HepG2 (cell line): ENCODE measurements around the gene ECM1. TPM values are rescaled to one million over a fixed set of nuclear protein-coding genes. Genes with fewer than 3 reads are reported as not detected.

Experiments
- AHR ChIP-seq: IDR thresholded peaks from 2 replicates; pipeline ENCODE4 v1.6.1; 2018; ENCODE audit warnings: missing genetic modification reagents, missing compliant biosample characterization
- BATF2 ChIP-seq: sonication (generic); formaldehyde crosslinking; IDR thresholded peaks from 2 replicates; pipeline ENCODE4 v1.8.0; 2022; ENCODE audit warnings: mild to moderate bottlenecking, missing genetic modification reagents, moderate library complexity
- CBX5 ChIP-seq: sonication (generic); formaldehyde crosslinking; IDR thresholded peaks from 2 replicates; pipeline ENCODE4 v1.4.0; 2020; ENCODE audit warnings: missing genetic modification reagents, borderline replicate concordance
- CENPT ChIP-seq: sonication (generic); formaldehyde crosslinking; IDR thresholded peaks from 2 replicates; pipeline ENCODE4 v1.8.0; 2022; ENCODE audit warnings: low read depth, mild to moderate bottlenecking, moderate library complexity, missing genetic modification reagents
- GATAD2A ChIP-seq: IDR thresholded peaks from 2 replicates; pipeline ENCODE4 v1.6.1; 2016
- HDAC1 ChIP-seq: sonication (generic); formaldehyde crosslinking; IDR thresholded peaks from 2 replicates; pipeline ENCODE4 v1.5.1; 2020; ENCODE audit warnings: mild to moderate bottlenecking, missing genetic modification reagents
- MED1 ChIP-seq: sonication (generic); formaldehyde crosslinking; IDR thresholded peaks from 2 replicates; pipeline ENCODE4 v1.4.0; 2020; ENCODE audit warnings: missing genetic modification reagents
- MXD4 ChIP-seq: IDR thresholded peaks from 2 replicates; pipeline ENCODE4 v1.6.1; 2016; ENCODE audit warnings: mild to moderate bottlenecking, missing biosample characterization, missing genetic modification reagents
- MYC ChIP-seq: sonication (generic); formaldehyde crosslinking; IDR thresholded peaks from 2 replicates; pipeline ENCODE4 v1.9.0; 2021; ENCODE audit warnings: missing genetic modification reagents, borderline replicate concordance
- PHF21A ChIP-seq: sonication (generic); formaldehyde crosslinking; IDR thresholded peaks from 2 replicates; pipeline ENCODE4 v1.5.0; 2020; ENCODE audit warnings: mild to moderate bottlenecking, missing genetic modification reagents
- PRDM10 ChIP-seq: sonication (generic); formaldehyde crosslinking; IDR thresholded peaks from 2 replicates; pipeline ENCODE4 v1.4.0; 2020; ENCODE audit warnings: low read depth, missing genetic modification reagents
- RBM22 ChIP-seq: fragments of 200-400 bp; formaldehyde crosslinking; optimal IDR thresholded peaks from 2 replicates; pipeline ENCODE3; 2017; ENCODE audit warnings: mild to moderate bottlenecking, low read length, moderate library complexity
- SAFB2 ChIP-seq: sonication (generic); formaldehyde crosslinking; IDR thresholded peaks from 2 replicates; pipeline ENCODE4 v1.5.1; 2020; ENCODE audit warnings: missing genetic modification reagents, low read depth, mild to moderate bottlenecking, borderline replicate concordance
- SRF ChIP-seq: IDR thresholded peaks from 2 replicates; pipeline ENCODE4 v1.6.1; 2011; ENCODE audit warnings: mild to moderate bottlenecking, low read depth, low read length, moderate library complexity
- ZC3H13 ChIP-seq: sonication (generic); formaldehyde crosslinking; IDR thresholded peaks from 2 replicates; pipeline ENCODE4 v1.8.1; 2023; ENCODE audit warnings: mild to moderate bottlenecking, missing genetic modification reagents, moderate library complexity
- ZNF556 ChIP-seq: sonication (generic); formaldehyde crosslinking; IDR thresholded peaks from 2 replicates; pipeline ENCODE4 v1.4.0; 2020; ENCODE audit warnings: mild to moderate bottlenecking, missing genetic modification reagents, borderline replicate concordance
- ZNF569 ChIP-seq: sonication (generic); formaldehyde crosslinking; IDR thresholded peaks from 2 replicates; pipeline ENCODE4 v1.5.0; 2020; ENCODE audit warnings: mild to moderate bottlenecking, missing genetic modification reagents, moderate library complexity, borderline replicate concordance
- ZNF788 ChIP-seq: sonication (generic); formaldehyde crosslinking; IDR thresholded peaks from 2 replicates; pipeline ENCODE4 v1.5.0; 2020; ENCODE audit warnings: mild to moderate bottlenecking, missing genetic modification reagents, borderline replicate concordance
- polyA plus RNA-seq, 8 experiments: library from polyadenylated mRNA; depleted of rRNA in 3 of 8; stranded (reverse) in 7 of 8; unstranded in 1 of 8; fragments of >200 nt; fragmentation: Illumina TruSeq in 4 of 8; extraction: Trizol in 4 of 8; gene quantifications; 2 replicates each; pipeline versions ENCODE4 v1.2.1 to v1.2.3, GENCODE V29; 2011 to 2016; ENCODE audit warnings: low read depth in 4 of 8, missing spikeins in 1 of 8, mixed read lengths in 1 of 8; ENCODE audit not compliant: insufficient read depth in 1 of 8
- total RNA-seq, 5 experiments: library from RNA; depleted of rRNA; stranded (reverse); fragments of >200 nt; fragmentation: Illumina TruSeq; extraction: Trizol; gene quantifications; 2 replicates each; pipeline ENCODE4 v1.2.3, GENCODE V29; 2016; ENCODE audit warnings: low read depth in 1 of 5
- TF ChIP-seq, protein P1 (sequence below): sonication (generic); formaldehyde crosslinking; IDR thresholded peaks from 2 replicates; pipeline ENCODE4 v1.5.1; 2020; ENCODE audit warnings: missing genetic modification reagents, mild to moderate bottlenecking, borderline replicate concordance
- TF ChIP-seq, protein P2 (sequence below): sonication (generic); formaldehyde crosslinking; IDR thresholded peaks from 2 replicates; pipeline ENCODE4 v1.4.0; 2020; ENCODE audit warnings: missing genetic modification reagents

Gene ECM1
- total and polyA plus RNA-seq, 2 of the 13 experiments (the other 11 are each of a cell fraction or from before 2014, with no cell fraction given): 0.42 to 1.0 TPM

DNA sequence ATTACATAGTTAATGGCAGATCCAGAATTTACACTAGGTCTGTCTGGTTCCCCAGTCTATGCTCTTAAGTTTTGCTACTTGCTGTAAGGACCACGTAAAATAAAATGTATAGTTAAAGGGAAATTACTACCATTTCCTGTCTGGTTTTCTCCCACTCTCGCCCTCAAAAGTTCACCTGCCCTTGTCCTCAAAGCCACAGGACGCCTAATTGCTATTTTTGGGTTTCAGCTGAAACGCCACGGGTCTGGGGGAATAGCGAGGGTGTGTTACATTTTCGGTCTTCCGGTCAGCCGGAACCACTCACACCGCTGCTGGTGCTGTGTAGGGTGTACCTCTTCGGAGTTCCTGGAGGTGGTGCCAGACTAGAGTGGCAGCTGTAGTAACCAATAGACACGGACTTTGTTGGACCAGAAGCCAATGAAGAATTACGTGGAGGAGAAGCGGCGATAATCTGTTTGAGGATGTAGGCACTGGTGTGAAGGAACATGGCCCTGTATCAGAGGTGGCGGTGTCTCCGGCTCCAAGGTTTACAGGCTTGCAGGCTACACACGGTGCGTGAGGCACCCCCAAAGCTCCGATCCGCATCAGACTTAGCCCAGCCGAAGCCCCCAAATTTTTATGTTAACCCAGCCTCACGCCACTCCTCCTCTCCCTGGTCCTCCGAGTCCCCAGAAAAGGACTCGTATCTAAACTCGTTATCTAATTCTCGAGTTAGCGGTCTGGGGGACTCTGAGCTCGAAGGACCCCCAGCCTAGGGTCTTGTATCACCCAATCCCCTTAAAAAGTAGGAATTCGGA lies 20.7 kb upstream of the ECM1 start, which contains the start of gene TARS2 (continued):
- 0 out of 2 replicates have a peak, but pooled peaks have one; percentile 53 for TF ChIP-seq PRDM10 (CRISPR knock-in tag)
- peak; percentile 76; the same call in 1 of the 2 replicates for TF ChIP-seq MYC (CRISPR knock-in tag)
- TF ChIP-seq PHF21A (CRISPR knock-in tag): peak; percentile 95
- peak; percentile 83; the same call in 1 of the 2 replicates for TF ChIP-seq SRF
- peak; percentile 80 for TF ChIP-seq RBM22
- TF ChIP-seq MED1 (CRISPR knock-in tag): peak; percentile 71
- TF ChIP-seq ZNF788 (CRISPR knock-in tag): peak; percentile 87; the same call in 1 of the 2 replicates
- TF ChIP-seq MXD4 (CRISPR knock-in tag): peak; percentile 72; the same call in 1 of the 2 replicates
- TF ChIP-seq, protein P1, sequence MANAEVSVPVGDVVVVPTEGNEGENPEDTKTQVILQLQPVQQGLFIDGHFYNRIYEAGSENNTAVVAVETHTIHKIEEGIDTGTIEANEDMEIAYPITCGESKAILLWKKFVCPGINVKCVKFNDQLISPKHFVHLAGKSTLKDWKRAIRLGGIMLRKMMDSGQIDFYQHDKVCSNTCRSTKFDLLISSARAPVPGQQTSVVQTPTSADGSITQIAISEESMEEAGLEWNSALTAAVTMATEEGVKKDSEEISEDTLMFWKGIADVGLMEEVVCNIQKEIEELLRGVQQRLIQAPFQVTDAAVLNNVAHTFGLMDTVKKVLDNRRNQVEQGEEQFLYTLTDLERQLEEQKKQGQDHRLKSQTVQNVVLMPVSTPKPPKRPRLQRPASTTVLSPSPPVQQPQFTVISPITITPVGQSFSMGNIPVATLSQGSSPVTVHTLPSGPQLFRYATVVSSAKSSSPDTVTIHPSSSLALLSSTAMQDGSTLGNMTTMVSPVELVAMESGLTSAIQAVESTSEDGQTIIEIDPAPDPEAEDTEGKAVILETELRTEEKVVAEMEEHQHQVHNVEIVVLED: peak; percentile 83; the same call in 1 of the 2 replicates
- no peak for TF ChIP-seq CENPT (CRISPR knock-in tag)
- no peak for TF ChIP-seq SAFB2 (CRISPR knock-in tag)
- no peak for TF ChIP-seq AHR
- peak; percentile 73 for TF ChIP-seq GATAD2A (CRISPR knock-in tag)
- TF ChIP-seq CBX5 (CRISPR knock-in tag): peak; percentile 92
- TF ChIP-seq ZC3H13 (CRISPR knock-in tag): 0 out of 2 replicates have a peak, but pooled peaks have one; percentile 37
- peak; percentile 85; the same call in 1 of the 2 replicates for TF ChIP-seq ZNF556 (CRISPR knock-in tag)
- 0 out of 2 replicates have a peak, but pooled peaks have one; percentile 22 for TF ChIP-seq BATF2 (CRISPR knock-in tag)
- TF ChIP-seq, protein P2, sequence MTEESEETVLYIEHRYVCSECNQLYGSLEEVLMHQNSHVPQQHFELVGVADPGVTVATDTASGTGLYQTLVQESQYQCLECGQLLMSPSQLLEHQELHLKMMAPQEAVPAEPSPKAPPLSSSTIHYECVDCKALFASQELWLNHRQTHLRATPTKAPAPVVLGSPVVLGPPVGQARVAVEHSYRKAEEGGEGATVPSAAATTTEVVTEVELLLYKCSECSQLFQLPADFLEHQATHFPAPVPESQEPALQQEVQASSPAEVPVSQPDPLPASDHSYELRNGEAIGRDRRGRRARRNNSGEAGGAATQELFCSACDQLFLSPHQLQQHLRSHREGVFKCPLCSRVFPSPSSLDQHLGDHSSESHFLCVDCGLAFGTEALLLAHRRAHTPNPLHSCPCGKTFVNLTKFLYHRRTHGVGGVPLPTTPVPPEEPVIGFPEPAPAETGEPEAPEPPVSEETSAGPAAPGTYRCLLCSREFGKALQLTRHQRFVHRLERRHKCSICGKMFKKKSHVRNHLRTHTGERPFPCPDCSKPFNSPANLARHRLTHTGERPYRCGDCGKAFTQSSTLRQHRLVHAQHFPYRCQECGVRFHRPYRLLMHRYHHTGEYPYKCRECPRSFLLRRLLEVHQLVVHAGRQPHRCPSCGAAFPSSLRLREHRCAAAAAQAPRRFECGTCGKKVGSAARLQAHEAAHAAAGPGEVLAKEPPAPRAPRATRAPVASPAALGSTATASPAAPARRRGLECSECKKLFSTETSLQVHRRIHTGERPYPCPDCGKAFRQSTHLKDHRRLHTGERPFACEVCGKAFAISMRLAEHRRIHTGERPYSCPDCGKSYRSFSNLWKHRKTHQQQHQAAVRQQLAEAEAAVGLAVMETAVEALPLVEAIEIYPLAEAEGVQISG: peak; percentile 92
- peak; percentile 88 for TF ChIP-seq HDAC1
- no peak for TF ChIP-seq ZNF569 (CRISPR knock-in tag)
